ENCODE data around the gene LIN7C.

The LIN7C gene

DNA sequence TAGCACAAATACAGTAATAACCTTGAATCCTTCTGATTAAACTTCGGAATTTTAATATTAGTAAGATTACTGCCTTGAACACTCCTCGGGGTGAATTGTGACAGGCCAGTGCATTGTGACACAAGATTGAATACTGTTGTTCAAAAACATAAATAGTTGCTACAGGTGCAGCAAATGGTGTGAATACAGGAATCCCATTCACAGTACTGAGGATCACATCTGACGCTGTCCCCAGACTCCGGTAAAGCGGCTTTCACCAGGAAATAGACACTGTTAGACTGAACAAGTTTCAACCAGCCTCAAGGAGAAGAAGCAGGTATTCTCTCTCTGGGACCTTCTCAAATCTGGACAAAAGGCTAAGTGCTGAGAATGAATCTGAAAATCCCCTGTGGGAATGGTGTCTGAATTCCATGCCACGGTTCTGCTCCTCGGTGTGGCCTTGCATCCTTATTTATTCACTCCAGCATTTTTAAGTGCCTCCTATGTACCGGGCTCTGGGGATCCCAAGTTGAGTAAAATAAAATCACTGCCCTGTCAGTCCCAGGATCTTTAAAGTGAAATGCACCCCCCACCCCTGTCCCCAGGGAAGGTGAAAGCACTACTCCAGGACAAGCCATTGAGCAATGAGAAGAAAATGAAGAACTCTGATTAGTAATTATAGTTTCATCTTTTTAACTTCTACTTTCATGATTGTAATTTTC is 37.4 kb downstream of the LIN7C start:
- TF ChIP-seq, protein P1, sequence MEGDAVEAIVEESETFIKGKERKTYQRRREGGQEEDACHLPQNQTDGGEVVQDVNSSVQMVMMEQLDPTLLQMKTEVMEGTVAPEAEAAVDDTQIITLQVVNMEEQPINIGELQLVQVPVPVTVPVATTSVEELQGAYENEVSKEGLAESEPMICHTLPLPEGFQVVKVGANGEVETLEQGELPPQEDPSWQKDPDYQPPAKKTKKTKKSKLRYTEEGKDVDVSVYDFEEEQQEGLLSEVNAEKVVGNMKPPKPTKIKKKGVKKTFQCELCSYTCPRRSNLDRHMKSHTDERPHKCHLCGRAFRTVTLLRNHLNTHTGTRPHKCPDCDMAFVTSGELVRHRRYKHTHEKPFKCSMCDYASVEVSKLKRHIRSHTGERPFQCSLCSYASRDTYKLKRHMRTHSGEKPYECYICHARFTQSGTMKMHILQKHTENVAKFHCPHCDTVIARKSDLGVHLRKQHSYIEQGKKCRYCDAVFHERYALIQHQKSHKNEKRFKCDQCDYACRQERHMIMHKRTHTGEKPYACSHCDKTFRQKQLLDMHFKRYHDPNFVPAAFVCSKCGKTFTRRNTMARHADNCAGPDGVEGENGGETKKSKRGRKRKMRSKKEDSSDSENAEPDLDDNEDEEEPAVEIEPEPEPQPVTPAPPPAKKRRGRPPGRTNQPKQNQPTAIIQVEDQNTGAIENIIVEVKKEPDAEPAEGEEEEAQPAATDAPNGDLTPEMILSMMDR (IDR thresholded peaks at IDR 0.05): no peak

DNA sequence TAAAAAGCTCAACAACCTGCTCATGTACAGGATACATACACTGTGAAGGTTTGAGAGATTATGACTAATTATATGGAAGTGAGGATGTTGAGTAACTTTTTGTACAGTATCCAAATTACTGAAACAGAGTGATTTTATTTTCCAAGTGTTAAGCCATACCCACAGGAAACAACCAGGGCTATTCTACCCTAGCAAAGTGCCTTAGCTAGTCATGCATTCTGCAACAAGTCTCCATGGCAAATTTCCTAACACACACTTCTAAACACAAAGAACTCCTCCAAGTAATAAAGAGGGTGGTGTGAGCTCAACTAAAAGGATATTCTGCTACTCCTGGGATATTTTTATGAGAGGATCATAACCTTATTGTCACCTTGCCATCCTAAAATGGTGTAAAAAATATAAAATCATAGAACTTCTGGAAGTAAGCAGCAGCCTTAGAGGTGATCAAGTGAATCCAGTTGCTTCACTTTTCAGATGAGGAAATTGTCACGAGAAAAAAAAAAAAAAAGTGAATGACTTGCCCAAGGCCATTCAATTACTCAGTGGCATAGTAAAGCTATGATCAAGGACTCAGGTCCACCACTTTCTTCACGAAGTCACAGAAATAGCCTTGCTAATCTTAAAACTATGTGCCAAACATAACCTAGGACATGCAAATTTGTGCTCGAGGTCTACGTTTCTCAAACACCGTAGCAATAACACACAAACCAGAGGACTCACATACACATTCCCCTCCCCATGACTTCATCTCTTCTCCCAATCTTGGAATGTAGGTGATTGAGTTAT is 38.2 kb downstream of the LIN7C start:
- TF ChIP-seq, protein P1 (IDR thresholded peaks at IDR 0.05): no peak

DNA sequence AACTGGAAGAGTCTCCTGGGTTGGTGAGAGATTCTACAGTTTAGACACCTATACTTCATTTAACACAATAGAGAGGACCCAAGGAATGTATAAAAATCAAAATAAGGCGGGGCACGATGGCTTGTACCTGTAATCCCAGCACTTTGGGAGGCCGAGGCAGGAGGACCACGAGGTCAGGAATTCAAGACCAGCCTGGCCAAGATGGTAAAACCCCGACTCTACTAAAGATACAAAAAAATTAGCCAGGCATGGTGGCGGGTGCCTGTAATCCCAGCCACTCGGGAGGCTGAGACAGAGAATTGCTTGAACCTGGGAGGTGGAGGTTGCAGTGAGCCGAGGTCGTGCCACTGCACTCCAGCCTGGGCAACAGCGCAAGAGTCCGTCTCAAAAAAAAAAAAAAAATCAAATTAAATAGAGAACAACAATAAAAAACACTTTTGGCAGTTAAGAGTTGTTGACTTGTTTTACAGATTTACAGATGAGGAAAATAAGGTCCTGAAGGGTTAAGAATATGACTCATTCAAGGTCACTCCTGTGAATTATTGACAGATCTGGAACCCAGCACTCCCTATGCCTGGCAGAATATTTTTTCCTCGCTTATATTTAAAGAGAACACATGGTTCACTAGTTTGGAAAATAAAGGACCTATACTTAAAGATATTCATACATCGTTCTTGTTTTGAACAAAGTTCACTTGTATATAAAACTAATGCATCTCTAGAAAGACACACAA is 39.2 kb downstream of the LIN7C start:
- TF ChIP-seq, protein P1 (IDR thresholded peaks at IDR 0.05): no peak

GRCh38 chr11:27466363-27466762 is 40.2 kb downstream of the LIN7C start:
- TF ChIP-seq, protein P1 (IDR thresholded peaks at IDR 0.05): no peak

DNA sequence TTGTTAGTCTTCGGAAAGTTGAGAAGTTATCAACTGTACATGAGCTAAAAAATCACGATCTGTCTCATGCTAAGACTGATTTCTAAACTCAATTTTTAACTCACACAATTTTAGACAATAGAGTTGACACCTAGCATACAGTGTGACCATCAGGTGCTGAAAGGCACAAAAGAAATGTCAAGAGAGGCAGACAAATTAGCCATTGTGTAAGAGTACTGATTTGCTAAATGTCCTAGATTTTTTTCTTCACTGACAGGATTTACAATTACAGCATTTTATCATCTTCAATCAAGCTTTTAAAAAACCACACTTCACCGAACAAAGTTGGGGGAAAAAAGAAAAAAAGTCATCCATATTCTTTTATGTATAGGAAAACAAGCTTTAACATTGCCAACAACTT is 40.9 kb downstream of the LIN7C start:
- TF ChIP-seq, protein P1 (IDR thresholded peaks at IDR 0.05): no peak

GRCh38 chr11:27464909-27465308 is 41.7 kb downstream of the LIN7C start:
- TF ChIP-seq, protein P1 (IDR thresholded peaks at IDR 0.05): no peak

DNA sequence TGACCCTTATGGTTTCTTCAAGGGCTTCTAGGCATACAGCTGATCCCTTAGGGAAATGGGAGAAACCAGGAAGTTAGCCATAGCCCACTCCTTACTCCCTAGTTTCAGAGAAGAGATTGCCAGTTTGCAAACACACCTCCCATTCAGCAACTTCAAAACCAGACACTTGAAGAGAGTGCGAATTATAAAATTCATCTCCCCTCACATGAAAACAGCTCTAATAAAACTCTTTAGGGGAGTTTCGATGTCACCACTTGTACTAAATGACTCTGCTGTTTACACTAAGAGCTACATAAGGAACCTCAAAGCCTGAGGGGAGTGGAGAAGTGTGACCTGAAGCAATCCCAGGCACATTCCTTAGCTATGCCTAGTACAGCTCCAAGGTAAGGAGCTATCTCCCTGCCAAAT is 42.3 kb downstream of the LIN7C start:
- TF ChIP-seq, protein P1 (IDR thresholded peaks at IDR 0.05): no peak

All from LNCAP (cell line).